ENCODE results near the gene RBM45.

DNA sequence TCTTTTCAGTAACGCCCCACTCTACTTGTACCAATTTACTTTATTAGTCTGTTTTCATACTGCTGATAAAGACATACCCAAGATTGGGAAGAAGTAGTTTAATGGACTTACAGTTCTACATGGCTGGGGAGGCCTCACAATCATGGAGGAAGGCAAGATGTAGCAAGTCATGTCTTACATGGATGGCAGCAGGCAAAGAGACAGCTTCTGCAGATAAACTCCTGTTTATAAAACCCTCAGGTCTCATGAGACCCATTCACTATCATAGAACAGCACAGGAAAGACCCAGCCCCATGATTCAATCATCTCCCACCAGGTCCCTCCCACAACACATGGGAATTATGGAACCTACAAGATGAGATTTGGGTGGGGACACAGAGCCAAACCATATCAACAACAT lies 43.3 kb downstream of the RBM45 start:
- TF ChIP-seq, protein P1, sequence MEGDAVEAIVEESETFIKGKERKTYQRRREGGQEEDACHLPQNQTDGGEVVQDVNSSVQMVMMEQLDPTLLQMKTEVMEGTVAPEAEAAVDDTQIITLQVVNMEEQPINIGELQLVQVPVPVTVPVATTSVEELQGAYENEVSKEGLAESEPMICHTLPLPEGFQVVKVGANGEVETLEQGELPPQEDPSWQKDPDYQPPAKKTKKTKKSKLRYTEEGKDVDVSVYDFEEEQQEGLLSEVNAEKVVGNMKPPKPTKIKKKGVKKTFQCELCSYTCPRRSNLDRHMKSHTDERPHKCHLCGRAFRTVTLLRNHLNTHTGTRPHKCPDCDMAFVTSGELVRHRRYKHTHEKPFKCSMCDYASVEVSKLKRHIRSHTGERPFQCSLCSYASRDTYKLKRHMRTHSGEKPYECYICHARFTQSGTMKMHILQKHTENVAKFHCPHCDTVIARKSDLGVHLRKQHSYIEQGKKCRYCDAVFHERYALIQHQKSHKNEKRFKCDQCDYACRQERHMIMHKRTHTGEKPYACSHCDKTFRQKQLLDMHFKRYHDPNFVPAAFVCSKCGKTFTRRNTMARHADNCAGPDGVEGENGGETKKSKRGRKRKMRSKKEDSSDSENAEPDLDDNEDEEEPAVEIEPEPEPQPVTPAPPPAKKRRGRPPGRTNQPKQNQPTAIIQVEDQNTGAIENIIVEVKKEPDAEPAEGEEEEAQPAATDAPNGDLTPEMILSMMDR (IDR thresholded peaks at IDR 0.05) = no peak
- TF ChIP-seq POLR2A (IDR thresholded peaks at IDR 0.05) = no peak

Measured in heart left ventricle (tissue), 13 donors.